Hepatocyte (in vitro differentiated cells): ENCODE data around the gene LMX1A.

Source experiments
- EZH2 ChIP-seq: fragments of 200-600 bp; sonication (generic); IDR thresholded peaks from 2 replicates; pipeline ENCODE4 v1.6.1; 2016; ENCODE audit warnings: antibody characterized with exemption, mild to moderate bottlenecking, borderline replicate concordance
- TF ChIP-seq, protein P1 (sequence below): fragments of 200-600 bp; sonication (generic); IDR thresholded peaks from 2 replicates; pipeline ENCODE4 v1.5.1; 2016; ENCODE audit warnings: antibody characterized with exemption, mild to moderate bottlenecking; ENCODE audit not compliant: poor library complexity

GRCh38 chr1:165240492-165240891 lies 116.0 kb downstream of the LMX1A start:
- TF ChIP-seq, protein P1, sequence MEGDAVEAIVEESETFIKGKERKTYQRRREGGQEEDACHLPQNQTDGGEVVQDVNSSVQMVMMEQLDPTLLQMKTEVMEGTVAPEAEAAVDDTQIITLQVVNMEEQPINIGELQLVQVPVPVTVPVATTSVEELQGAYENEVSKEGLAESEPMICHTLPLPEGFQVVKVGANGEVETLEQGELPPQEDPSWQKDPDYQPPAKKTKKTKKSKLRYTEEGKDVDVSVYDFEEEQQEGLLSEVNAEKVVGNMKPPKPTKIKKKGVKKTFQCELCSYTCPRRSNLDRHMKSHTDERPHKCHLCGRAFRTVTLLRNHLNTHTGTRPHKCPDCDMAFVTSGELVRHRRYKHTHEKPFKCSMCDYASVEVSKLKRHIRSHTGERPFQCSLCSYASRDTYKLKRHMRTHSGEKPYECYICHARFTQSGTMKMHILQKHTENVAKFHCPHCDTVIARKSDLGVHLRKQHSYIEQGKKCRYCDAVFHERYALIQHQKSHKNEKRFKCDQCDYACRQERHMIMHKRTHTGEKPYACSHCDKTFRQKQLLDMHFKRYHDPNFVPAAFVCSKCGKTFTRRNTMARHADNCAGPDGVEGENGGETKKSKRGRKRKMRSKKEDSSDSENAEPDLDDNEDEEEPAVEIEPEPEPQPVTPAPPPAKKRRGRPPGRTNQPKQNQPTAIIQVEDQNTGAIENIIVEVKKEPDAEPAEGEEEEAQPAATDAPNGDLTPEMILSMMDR: no peak
- TF ChIP-seq EZH2: no peak
